Small intestine (tissue), 7 donors: ENCODE measurements around the gene DHX29. TPM values are rescaled to one million over a fixed set of nuclear protein-coding genes. Genes with fewer than 3 reads are reported as not detected.
A peak's percentile ranks its signal among the peaks of the same experiment; 100 is the strongest.
"Not testable (repeated sequence)": the region's sequence is repeated elsewhere in the genome, so short reads cannot be mapped to it uniquely, and the experiment has no call there.

ENCODE experiments used
- DNase-seq, 2 donors: peaks; one replicate each; pipeline versions ENCODE4 v3.0.0 to v3.0.0-alpha.2; 2013
- FAIRE-seq: peaks from 2 replicates; lab custom pipeline; 2012; peaks lifted over from hg19 to GRCh38; lab: Jason Lieb, UNC
- H3K27ac ChIP-seq, 3 donors: one replicate each; pipeline ENCODE4 v1.5.1; 2013; ENCODE audit warnings: low read length in 2 of 3, mild to moderate bottlenecking in 2 of 3, control low read depth in 1 of 3, inconsistent platforms in 1 of 3, low read depth in 1 of 3, moderate library complexity in 1 of 3
- H3K27me3 ChIP-seq, 3 donors: one replicate each; pipeline ENCODE4 v1.6.1; 2013; ENCODE audit warnings: low read length in 3 of 3, inconsistent platforms in 1 of 3; ENCODE audit not compliant: control insufficient read depth in 3 of 3, insufficient read depth in 3 of 3
- H3K36me3 ChIP-seq, 3 donors: one replicate each; pipeline ENCODE4 v1.6.1; 2013; ENCODE audit warnings: low read length in 3 of 3, inconsistent platforms in 1 of 3, low read depth in 1 of 3, mild to moderate bottlenecking in 1 of 3, moderate library complexity in 1 of 3; ENCODE audit not compliant: control insufficient read depth in 3 of 3, insufficient read depth in 2 of 3
- H3K4me1 ChIP-seq, 3 donors: one replicate each; pipeline ENCODE4 v1.6.1; 2013; ENCODE audit warnings: low read length in 2 of 3, inconsistent platforms in 1 of 3, low read depth in 1 of 3, mild to moderate bottlenecking in 1 of 3, moderate library complexity in 1 of 3; ENCODE audit not compliant: control insufficient read depth in 3 of 3, insufficient read depth in 2 of 3
- H3K4me3 ChIP-seq, 3 donors: one replicate each; pipeline ENCODE4 v1.5.1; 2013; ENCODE audit warnings: low read length in 3 of 3, control low read depth in 1 of 3, inconsistent platforms in 1 of 3, low read depth in 1 of 3, mild to moderate bottlenecking in 1 of 3, moderate library complexity in 1 of 3
- H3K9me3 ChIP-seq, 2 donors: one replicate each; pipeline ENCODE4 v1.6.1; 2013; ENCODE audit warnings: low read depth in 1 of 2, low read length in 1 of 2; ENCODE audit not compliant: control insufficient read depth in 2 of 2, insufficient read depth in 1 of 2
- WGBS, 3 donors: extraction: QIAGEN DNeasy Blood & Tissue Kit; methylation state at CpG; one replicate each; pipeline ENCODE4 v1.1.7; 2013; 5-methylcytosine and 5-hydroxymethylcytosine counted together
- polyA plus RNA-seq, 4 donors: library from polyadenylated mRNA; stranded (reverse) in 3 of 4; unstranded in 1 of 4; fragments of 200-250 nt in 3 of 4; fragments of 120-200 nt in 1 of 4; gene quantifications; one replicate each; pipeline versions ENCODE4 v1.2.1 to v1.2.3, GENCODE V29; 2013
- donor health status: healthy with polysubstance abuse.
- donor health status: control.
- donor health status: control.
- donor health status: Bipolar disorder and iron deficiency.
- donor health status: healthy.

Gene DHX29
- polyA plus RNA-seq, 4 donors = 7.3 to 30.4 (median 10.2) TPM

- FAIRE-seq = peak; percentile 55
- Histone ChIP-seq H3K27ac (no peak overlapping the region), H3K4me3 (no peak overlapping the region), H3K27me3 (no peaks in the 10 kb centered on the region), H3K36me3 (peaks cover 2 to 17% (median 6%) of the 10 kb centered on the region in 3 donors), H3K4me1 (no peaks in the 10 kb centered on the region), H3K9me3 (no peaks in the 10 kb centered on the region)
- DNase-seq = peak; percentile 36 to 62
- 100% methylated on average over 1 of the region's 1 CpG for WGBS, 3 donors
Measured at GRCh38 chr5:55324815-55325418, 17.4 kb upstream of the DHX29 start.

GRCh38 chr5:55324006-55324405 is 16.5 kb upstream of the DHX29 start:
- Histone ChIP-seq H3K36me3 (peaks cover 2 to 13% (median 6%) of the 10 kb centered on the region in 3 donors), H3K4me1 (no peaks in the 10 kb centered on the region), H3K4me3 (no peak overlapping the region), H3K27ac (no peak overlapping the region), H3K27me3 (no peaks in the 10 kb centered on the region), H3K9me3 (no peaks in the 10 kb centered on the region)
- DNase-seq = no peak
- no peak for FAIRE-seq

- WGBS, 3 donors = 81 to 87% (median 84%) methylated on average over 4 of the region's 4 CpGs
- no peak for FAIRE-seq
- no peak for DNase-seq
- H3K4me1 ChIP-seq = no peaks in the 10 kb centered on the region
- H3K27ac ChIP-seq = no peak overlapping the region
- no peak overlapping the region for H3K4me3 ChIP-seq
- no peaks in the 10 kb centered on the region for H3K27me3 ChIP-seq
- peaks cover 0 to 7% (median 1%) of the 10 kb centered on the region in 3 donors for H3K36me3 ChIP-seq
- H3K9me3 ChIP-seq = no peaks in the 10 kb centered on the region
Measured at GRCh38 chr5:55320571-55320970, 13.1 kb upstream of the DHX29 start.

GRCh38 chr5:55319491-55319890 is 12.0 kb upstream of the DHX29 start:
- Histone ChIP-seq H3K36me3 (peaks cover 0 to 3% (median 1%) of the 10 kb centered on the region in 3 donors), H3K27ac (no peak overlapping the region), H3K4me3 (no peak overlapping the region), H3K9me3 (no peaks in the 10 kb centered on the region), H3K27me3 (no peaks in the 10 kb centered on the region), H3K4me1 (peaks cover 0 to 5% (median under 1%) of the 10 kb centered on the region in 3 donors)
- DNase-seq = no peak
- FAIRE-seq = no peak
- WGBS, 3 donors = 83 to 92% (median 90%) methylated on average over 1 of the region's 1 CpG

- not testable (repeated sequence) for H3K36me3 ChIP-seq, H3K27ac ChIP-seq, H3K9me3 ChIP-seq, H3K27me3 ChIP-seq, DNase-seq, H3K4me3 ChIP-seq, FAIRE-seq
- H3K4me1 ChIP-seq = peaks cover 0 to 11% (median 5%) of the 10 kb centered on the region in 3 donors
- 98 to 99% (median 98%) methylated on average over 4 of the region's 4 CpGs for WGBS, 3 donors
Measured at GRCh38 chr5:55318237-55318636, 10.7 kb upstream of the DHX29 start.

- no peaks in the 10 kb centered on the region for H3K27me3 ChIP-seq
- H3K27ac ChIP-seq = no peak overlapping the region
- H3K9me3 ChIP-seq = no peaks in the 10 kb centered on the region
- DNase-seq (no peak), FAIRE-seq (no peak)
- no peak overlapping the region for H3K4me3 ChIP-seq
- peaks cover 0 to 11% (median 5%) of the 10 kb centered on the region in 3 donors for H3K4me1 ChIP-seq
- H3K36me3 ChIP-seq = peaks cover 0 to 3% (median 0%) of the 10 kb centered on the region in 3 donors
Measured at GRCh38 chr5:55316837-55317236, 9.3 kb upstream of the DHX29 start.

GRCh38 chr5:55316289-55316688 is 8.8 kb upstream of the DHX29 start:
- Histone ChIP-seq H3K4me3 (no peak overlapping the region), H3K36me3 (peaks cover 0 to 3% (median 0%) of the 10 kb centered on the region in 3 donors), H3K27me3 (no peaks in the 10 kb centered on the region), H3K9me3 (no peaks in the 10 kb centered on the region), H3K4me1 (peaks cover 0 to 11% (median 5%) of the 10 kb centered on the region in 3 donors), H3K27ac (no peak overlapping the region)
- DNase-seq (no peak), FAIRE-seq (no peak)
- WGBS, 3 donors = 95 to 98% (median 98%) methylated on average over 2 of the region's 2 CpGs

GRCh38 chr5:55313870-55314617 is 6.5 kb upstream of the DHX29 start:
- Histone ChIP-seq H3K27ac (no peak overlapping the region), H3K27me3 (no peaks in the 10 kb centered on the region), H3K4me1 (peaks cover 7 to 17% (median 7%) of the 10 kb centered on the region in 3 donors), H3K36me3 (peaks cover 0 to 7% (median 0%) of the 10 kb centered on the region in 3 donors), H3K9me3 (no peaks in the 10 kb centered on the region), H3K4me3 (no peak overlapping the region)
- no peak for FAIRE-seq
- WGBS, 3 donors = 39 to 65% (median 56%) methylated on average over 5 of the region's 5 CpGs
- peak in 1 of 2 donors; percentile 30 for DNase-seq
